Nephron progenitor cell (in vitro differentiated cells): ENCODE measurements around the gene ERC1.
"Not testable (repeated sequence)": the region's sequence is repeated elsewhere in the genome, so short reads cannot be mapped to it uniquely, and the experiment has no call there.

Source experiments
- DNase-seq: peaks from one replicate; pipeline ENCODE4 v3.0.0; 2021
- H3K27ac Mint-ChIP-seq: 2 replicates; pipeline ENCODE4 v1.8.0; 2021; ENCODE audit warnings: mild to moderate bottlenecking, moderate library complexity, mixed read lengths
- H3K27me3 Mint-ChIP-seq: 2 replicates; pipeline ENCODE4 v1.8.0; 2021; ENCODE audit warnings: mild to moderate bottlenecking, low read depth, mixed read lengths; ENCODE audit not compliant: poor library complexity
- H3K36me3 Mint-ChIP-seq: 2 replicates; pipeline ENCODE4 v1.8.0; 2021; ENCODE audit warnings: low read depth, mixed read lengths
- H3K4me1 Mint-ChIP-seq: 2 replicates; pipeline ENCODE4 v1.8.0; 2021; ENCODE audit warnings: mixed read lengths
- H3K4me3 Mint-ChIP-seq: 2 replicates; pipeline ENCODE4 v1.8.0; 2021; ENCODE audit warnings: mild to moderate bottlenecking, moderate library complexity, mixed read lengths
- H3K9me3 Mint-ChIP-seq: 2 replicates; pipeline ENCODE4 v1.8.0; 2021; ENCODE audit warnings: mild to moderate bottlenecking, moderate library complexity, mixed read lengths
- TF ChIP-seq, protein P1 (sequence below): fragments of 200-600 bp; sonication (generic); IDR thresholded peaks from 2 replicates; pipeline ENCODE4 v1.5.0; 2021; ENCODE audit warnings: antibody characterized with exemption

ERC1 gene

GRCh38 chr12:1130571-1130970 lies 139.5 kb downstream of the ERC1 start:
- no peak overlapping the region for H3K27ac Mint-ChIP-seq
- no peak overlapping the region for H3K4me3 Mint-ChIP-seq

DNA sequence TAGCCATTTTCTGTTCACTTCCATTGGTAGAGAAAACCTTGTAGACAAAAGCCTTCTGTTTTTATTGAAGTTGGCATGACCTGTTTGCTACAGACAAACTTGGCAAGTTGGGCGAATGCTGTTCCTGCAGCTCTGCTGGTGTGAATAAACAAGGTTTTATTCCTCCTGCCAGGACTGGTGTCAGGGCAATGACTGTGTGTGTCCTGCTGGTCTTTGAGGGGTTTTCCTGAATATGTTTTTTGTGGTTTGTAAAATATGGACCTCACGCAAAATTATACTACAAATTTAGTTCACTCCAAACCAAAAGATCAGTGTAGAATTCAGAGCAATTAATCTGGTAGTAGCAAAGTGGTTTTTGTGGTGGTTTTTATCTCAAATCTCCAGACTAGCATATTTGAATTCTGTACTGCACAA lies 140.8 kb downstream of the ERC1 start:
- DNase-seq = no peak
- Mint-ChIP-seq H3K9me3 (no peaks in the 10 kb centered on the region), H3K4me3 (no peak overlapping the region), H3K27ac (no peak overlapping the region), H3K4me1 (peaks cover 16% of the 10 kb centered on the region), H3K27me3 (no peaks in the 10 kb centered on the region), H3K36me3 (peaks cover 33% of the 10 kb centered on the region)
- TF ChIP-seq, protein P1, sequence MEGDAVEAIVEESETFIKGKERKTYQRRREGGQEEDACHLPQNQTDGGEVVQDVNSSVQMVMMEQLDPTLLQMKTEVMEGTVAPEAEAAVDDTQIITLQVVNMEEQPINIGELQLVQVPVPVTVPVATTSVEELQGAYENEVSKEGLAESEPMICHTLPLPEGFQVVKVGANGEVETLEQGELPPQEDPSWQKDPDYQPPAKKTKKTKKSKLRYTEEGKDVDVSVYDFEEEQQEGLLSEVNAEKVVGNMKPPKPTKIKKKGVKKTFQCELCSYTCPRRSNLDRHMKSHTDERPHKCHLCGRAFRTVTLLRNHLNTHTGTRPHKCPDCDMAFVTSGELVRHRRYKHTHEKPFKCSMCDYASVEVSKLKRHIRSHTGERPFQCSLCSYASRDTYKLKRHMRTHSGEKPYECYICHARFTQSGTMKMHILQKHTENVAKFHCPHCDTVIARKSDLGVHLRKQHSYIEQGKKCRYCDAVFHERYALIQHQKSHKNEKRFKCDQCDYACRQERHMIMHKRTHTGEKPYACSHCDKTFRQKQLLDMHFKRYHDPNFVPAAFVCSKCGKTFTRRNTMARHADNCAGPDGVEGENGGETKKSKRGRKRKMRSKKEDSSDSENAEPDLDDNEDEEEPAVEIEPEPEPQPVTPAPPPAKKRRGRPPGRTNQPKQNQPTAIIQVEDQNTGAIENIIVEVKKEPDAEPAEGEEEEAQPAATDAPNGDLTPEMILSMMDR = no peak

More at GRCh38 chr12:1130571-1130970, 139.5 kb downstream of the ERC1 start:
- Mint-ChIP-seq H3K4me1 (peaks cover 16% of the 10 kb centered on the region), H3K27me3 (no peaks in the 10 kb centered on the region), H3K9me3 (no peaks in the 10 kb centered on the region), H3K36me3 (peaks cover 43% of the 10 kb centered on the region)
- no peak for DNase-seq
- TF ChIP-seq, protein P1 = no peak

- peaks cover 16% of the 10 kb centered on the region for H3K4me1 Mint-ChIP-seq
- peaks cover 29% of the 10 kb centered on the region for H3K36me3 Mint-ChIP-seq
- no peak overlapping the region for H3K27ac Mint-ChIP-seq
- TF ChIP-seq, protein P1 = no peak
- DNase-seq = no peak
- H3K27me3 Mint-ChIP-seq = no peaks in the 10 kb centered on the region
- H3K4me3 Mint-ChIP-seq = no peak overlapping the region
- no peaks in the 10 kb centered on the region for H3K9me3 Mint-ChIP-seq
Measured at GRCh38 chr12:1132311-1132710, 141.3 kb downstream of the ERC1 start.

GRCh38 chr12:1138691-1139090 lies 147.7 kb downstream of the ERC1 start:
- no peak for DNase-seq
- H3K9me3 Mint-ChIP-seq = no peaks in the 10 kb centered on the region
- no peaks in the 10 kb centered on the region for H3K4me1 Mint-ChIP-seq
- H3K36me3 Mint-ChIP-seq = peaks cover 29% of the 10 kb centered on the region
- TF ChIP-seq, protein P1 = no peak
- no peak overlapping the region for H3K4me3 Mint-ChIP-seq
- H3K27ac Mint-ChIP-seq = peak overlapping the region; percentile 61
- H3K27me3 Mint-ChIP-seq = no peaks in the 10 kb centered on the region

GRCh38 chr12:1146758-1147157 lies 155.7 kb downstream of the ERC1 start:
- H3K4me3 Mint-ChIP-seq, DNase-seq, H3K27me3 Mint-ChIP-seq, H3K4me1 Mint-ChIP-seq, H3K27ac Mint-ChIP-seq: not testable (repeated sequence)
- H3K36me3 Mint-ChIP-seq = peaks cover 68% of the 10 kb centered on the region
- H3K9me3 Mint-ChIP-seq = peaks cover 12% of the 10 kb centered on the region

- TF ChIP-seq, protein P1 = no peak
- no peak overlapping the region for H3K4me3 Mint-ChIP-seq
- no peaks in the 10 kb centered on the region for H3K27me3 Mint-ChIP-seq
Measured at GRCh38 chr12:1147821-1148220, 156.8 kb downstream of the ERC1 start.

More at GRCh38 chr12:1147821-1148220, 156.8 kb downstream of the ERC1 start:
- Mint-ChIP-seq H3K4me1 (no peaks in the 10 kb centered on the region), H3K36me3 (peaks cover 66% of the 10 kb centered on the region), H3K9me3 (peaks cover 12% of the 10 kb centered on the region), H3K27ac (no peak overlapping the region)
- DNase-seq = no peak
